IMR-90 (cell line): Measurements from ENCODE around the gene H19. TPM values are rescaled to one million over a fixed set of nuclear protein-coding genes. Genes with fewer than 3 reads are reported as not detected.

Experiments
- ATAC-seq: fragments of 200-7000 bp; cut with Tn5 transposase; 2 replicates; pipeline ENCODE4 v1.9.1; 2020; ENCODE audit warnings: low read depth, mild to moderate bottlenecking, moderate library complexity
- BruUV-seq: library from RNA; stranded (reverse); fragments of 400-500 nt; replicated peaks from 2 replicates; lab custom pipeline; 2021; lab: Mats Ljungman, UMichigan
- CTCF ChIA-PET: fragments of 300-600 bp; formaldehyde crosslinking; extraction: SDS; loops from one replicate; lab custom pipeline; 2021; ENCODE audit warnings: antibody characterized with exemption; lab: Yijun Ruan, JAX
- POLR2A ChIA-PET: fragments of 300-600 bp; sonication (Branson Sonifier 250); formaldehyde crosslinking; loops from one replicate; lab custom pipeline; 2022; ENCODE audit warnings: antibody characterized with exemption; ENCODE audit not compliant: unreplicated experiment; lab: Charles Lee
- DNase-seq: peaks from one replicate; pipeline ENCODE4 v3.0.0; 2013
- H2AFZ ChIP-seq: replicated peaks from 2 replicates; pipeline ENCODE3; 2013; ENCODE audit warnings: low read length, mild to moderate bottlenecking; ENCODE audit not compliant: poor library complexity
- H2AK5ac ChIP-seq: 2 replicates; pipeline ENCODE4 v1.6.1; 2013; ENCODE audit warnings: low read depth, low read length, inconsistent platforms
- H2AK9ac ChIP-seq: replicated peaks from 2 replicates; pipeline ENCODE3; 2013; ENCODE audit warnings: mild to moderate bottlenecking, low read depth, low read length, moderate library complexity; ENCODE audit not compliant: poor library complexity
- H2BK120ac ChIP-seq: 2 replicates; pipeline ENCODE4 v1.6.1; 2013; ENCODE audit warnings: low read depth, low read length, inconsistent platforms
- H2BK15ac ChIP-seq: 3 replicates; pipeline ENCODE4 v1.6.1; 2013; ENCODE audit warnings: low read depth, low read length, inconsistent platforms
- H2BK20ac ChIP-seq: 2 replicates; pipeline ENCODE4 v1.6.1; 2013; ENCODE audit warnings: low read depth, mild to moderate bottlenecking, inconsistent platforms, low read length, moderate library complexity
- H2BK5ac ChIP-seq: 2 replicates; pipeline ENCODE4 v1.6.1; 2013; ENCODE audit warnings: mild to moderate bottlenecking, low read depth, low read length, inconsistent platforms; ENCODE audit not compliant: poor library complexity, severe bottlenecking
- H3K14ac ChIP-seq: replicated peaks from 2 replicates; pipeline ENCODE4 v1.6.1; 2013; ENCODE audit warnings: low read depth, low read length, inconsistent platforms
- H3K18ac ChIP-seq: 2 replicates; pipeline ENCODE4 v1.6.1; 2013; ENCODE audit warnings: low read depth, low read length, control low read depth
- H3K23ac ChIP-seq: 2 replicates; pipeline ENCODE4 v1.6.1; 2013; ENCODE audit warnings: low read depth, low read length, inconsistent platforms
- H3K27ac ChIP-seq: 2 replicates; pipeline ENCODE4 v1.5.1; 2013; ENCODE audit warnings: mild to moderate bottlenecking, control low read depth, low read length; ENCODE audit not compliant: insufficient read depth
- H3K27me3 ChIP-seq: 2 replicates; pipeline ENCODE4 v1.6.1; 2013; ENCODE audit warnings: low read length; ENCODE audit not compliant: control insufficient read depth, insufficient read depth
- H3K36me3 ChIP-seq: 2 replicates; pipeline ENCODE4 v1.6.1; 2013; ENCODE audit warnings: low read length, mixed read lengths; ENCODE audit not compliant: control insufficient read depth, insufficient read depth
- H3K4ac ChIP-seq: 2 replicates; pipeline ENCODE4 v1.6.1; 2013; ENCODE audit warnings: low read depth, low read length, inconsistent platforms
- H3K4me1 ChIP-seq: 2 replicates; pipeline ENCODE4 v1.6.1; 2013; ENCODE audit warnings: low read length, mixed read lengths; ENCODE audit not compliant: control insufficient read depth, insufficient read depth
- H3K4me2 ChIP-seq: 2 replicates; pipeline ENCODE4 v1.6.1; 2013; ENCODE audit warnings: low read depth, mild to moderate bottlenecking, control low read depth, low read length, moderate library complexity
- H3K4me3 ChIP-seq: 2 replicates; pipeline ENCODE4 v1.5.1; 2013; ENCODE audit warnings: low read depth, mild to moderate bottlenecking, control low read depth, low read length, moderate library complexity; ENCODE audit not compliant: insufficient read depth
- H3K56ac ChIP-seq: 2 replicates; pipeline ENCODE4 v1.6.1; 2013; ENCODE audit warnings: low read length, inconsistent platforms; ENCODE audit not compliant: insufficient read depth; ENCODE audit errors: extremely low read depth
- H3K79me1 ChIP-seq, 2 experiments: 2 replicates each; pipeline ENCODE4 v1.6.1; 2013; ENCODE audit warnings: low read length in 2 of 2, inconsistent platforms in 1 of 2, low read depth in 1 of 2
- H3K9ac ChIP-seq: 2 replicates; pipeline ENCODE4 v1.6.1; 2013; ENCODE audit warnings: low read depth, low read length, control low read depth
- H3K9me1 ChIP-seq: 2 replicates; pipeline ENCODE4 v1.6.1; 2013; ENCODE audit warnings: low read length, inconsistent platforms; ENCODE audit not compliant: insufficient read depth
- H3K9me3 ChIP-seq: 2 replicates; pipeline ENCODE4 v1.6.1; 2013; ENCODE audit warnings: low read length; ENCODE audit not compliant: control insufficient read depth, insufficient read depth
- H4K20me1 ChIP-seq: 2 replicates; pipeline ENCODE4 v1.6.1; 2013; ENCODE audit warnings: low read length, inconsistent platforms; ENCODE audit not compliant: insufficient read depth
- H4K5ac ChIP-seq: 2 replicates; pipeline ENCODE4 v1.6.1; 2013; ENCODE audit warnings: mild to moderate bottlenecking, low read depth, low read length, control low read depth
- H4K8ac ChIP-seq, 2 experiments: 2 replicates each; pipeline ENCODE4 v1.6.1; 2013; ENCODE audit warnings: low read depth in 2 of 2, low read length in 2 of 2, control low read depth in 1 of 2, inconsistent platforms in 1 of 2
- H4K91ac ChIP-seq: 2 replicates; pipeline ENCODE4 v1.6.1; 2013; ENCODE audit warnings: low read depth, low read length, inconsistent platforms; ENCODE audit not compliant: insufficient read depth
- CEBPB ChIP-seq: IDR thresholded peaks from 2 replicates; pipeline ENCODE4 v1.6.1; 2012; ENCODE audit warnings: low read depth, low read length, improper control_type of control experiment
- CHD1 ChIP-seq: IDR thresholded peaks from 2 replicates; pipeline ENCODE4 v1.6.1; 2012; ENCODE audit warnings: low read depth, low read length, improper control_type of control experiment
- CTCF ChIP-seq: conservative IDR thresholded peaks from 2 replicates; pipeline ENCODE4 v1.5.1; 2012; ENCODE audit warnings: mild to moderate bottlenecking, low read depth, low read length, improper control_type of control experiment
- ELK1 ChIP-seq: fragments of 150-350 bp; IDR thresholded peaks from 2 replicates; pipeline ENCODE4 v1.6.1; 2016; ENCODE audit warnings: low read depth, mild to moderate bottlenecking, low read length, moderate library complexity, borderline replicate concordance
- FOS ChIP-seq: fragments of 150-350 bp; IDR thresholded peaks from 2 replicates; pipeline ENCODE4 v1.6.1; 2016; ENCODE audit warnings: low read depth, low read length
- MAFK ChIP-seq: IDR thresholded peaks from 2 replicates; pipeline ENCODE4 v1.6.1; 2012; ENCODE audit warnings: low read depth, low read length, improper control_type of control experiment
- MAZ ChIP-seq: IDR thresholded peaks from 2 replicates; pipeline ENCODE4 v1.6.1; 2012; ENCODE audit warnings: low read depth, mild to moderate bottlenecking, low read length, improper control_type of control experiment, moderate library complexity, borderline replicate concordance
- MXI1 ChIP-seq: IDR thresholded peaks from 2 replicates; pipeline ENCODE4 v1.6.1; 2012; ENCODE audit warnings: low read depth, mild to moderate bottlenecking, low read length, moderate library complexity, borderline replicate concordance
- NFE2L2 ChIP-seq: fragments of 150-350 bp; IDR thresholded peaks from 2 replicates; pipeline ENCODE4 v1.6.1; 2016; ENCODE audit warnings: low read depth, mild to moderate bottlenecking, low read length
- POLR2A ChIP-seq: IDR thresholded peaks from 2 replicates; pipeline ENCODE4 v1.6.1; 2012; ENCODE audit warnings: mild to moderate bottlenecking, low read depth, low read length
- RAD21 ChIP-seq: IDR thresholded peaks from 2 replicates; pipeline ENCODE4 v1.6.1; 2012; ENCODE audit warnings: low read length, improper control_type of control experiment
- RCOR1 ChIP-seq: IDR thresholded peaks from 2 replicates; pipeline ENCODE4 v1.6.1; 2012; ENCODE audit warnings: mild to moderate bottlenecking, low read length, improper control_type of control experiment; ENCODE audit not compliant: insufficient replicate concordance
- RFX5 ChIP-seq: IDR thresholded peaks from 2 replicates; pipeline ENCODE4 v1.8.0; 2012; ENCODE audit warnings: low read depth, mild to moderate bottlenecking, low read length, moderate library complexity
- SMC3 ChIP-seq: fragments of 150-350 bp; IDR thresholded peaks from 2 replicates; pipeline ENCODE4 v1.6.1; 2016; ENCODE audit warnings: low read depth, mild to moderate bottlenecking, antibody characterized with exemption, low read length, moderate library complexity
- USF2 ChIP-seq: fragments of 150-350 bp; IDR thresholded peaks from 2 replicates; pipeline ENCODE4 v1.6.1; 2017; ENCODE audit warnings: mild to moderate bottlenecking, antibody characterized with exemption, low read length, low read depth
- WGBS, 2 experiments: methylation state at CpG; one replicate each; pipeline versions ENCODE4 v1.1.5 to v1.1.7; 2013; ENCODE audit warnings: missing lambda C conversion rate in 2 of 2; ENCODE audit not compliant: insufficient read length in 1 of 2; ENCODE audit errors: extremely low coverage in 2 of 2; 5-methylcytosine and 5-hydroxymethylcytosine counted together
- dilution Hi-C: fragments of 300-500 bp; cut with HindIII; formaldehyde crosslinking; loops from one replicate; pipeline ENCODE4 v1.14.3; 2018; ENCODE audit warnings: low sequenced_read_pairs; ENCODE audit not compliant: unreplicated experiment
- in situ Hi-C: fragments of 300-500 bp; cut with MboI; formaldehyde crosslinking; loops from 3 replicates; pipeline ENCODE4 v1.14.3; 2019; ENCODE audit warnings: low sequenced_read_pairs, inconsistent platforms, mixed read lengths
- intact Hi-C: fragments of 100-400 bp; cut with micrococcal nuclease; formaldehyde crosslinking; loops from 2 replicates; pipeline ENCODE4 v1.10.0; 2022
- polyA plus RNA-seq, 3 experiments: library from polyadenylated mRNA; depleted of rRNA; stranded (reverse); fragments of >200 nt; gene quantifications; 2 replicates each; pipeline ENCODE4 v1.2.3, GENCODE V29; 2012; ENCODE audit warnings: low replicate concordance in 1 of 3
- total RNA-seq: library from RNA; depleted of rRNA; stranded (reverse); fragments of >200 nt; gene quantifications from 2 replicates; pipeline ENCODE4 v1.2.3, GENCODE V29; 2012

Gene H19
- total and polyA plus RNA-seq, 2 of the 4 experiments (the other 2 are of a cell fraction): 0.41 TPM; not detected in 1

GRCh38 chr11:1958367-1958766 lies 39.3 kb downstream of the H19 start:
- Histone ChIP-seq H3K4me1 (no peaks in the 10 kb centered on the region), H2AK5ac (no peak overlapping the region), H3K4me2 (no peak overlapping the region), H3K18ac (no peak overlapping the region), H3K4me3 (no peak overlapping the region), H4K5ac (no peak overlapping the region), H3K4ac (no peak overlapping the region), H3K56ac (no peak overlapping the region), H3K27me3 (no peaks in the 10 kb centered on the region), H3K36me3 (no peaks in the 10 kb centered on the region), H3K9me1 (no peaks in the 10 kb centered on the region), H2AFZ (no peak overlapping the region), H3K23ac (no peak overlapping the region), H2BK15ac (no peak overlapping the region), H2BK5ac (no peak overlapping the region), H2BK20ac (no peak overlapping the region), H2AK9ac (no peak overlapping the region), H3K14ac (no peak overlapping the region), H4K8ac (no peak overlapping the region), H4K20me1 (no peaks in the 10 kb centered on the region), H3K9me3 (no peaks in the 10 kb centered on the region), H3K9ac (no peak overlapping the region), H4K91ac (no peak overlapping the region), H2BK120ac (no peak overlapping the region), H3K79me1 (no peaks in the 10 kb centered on the region), H3K27ac (no peak overlapping the region)
- in situ Hi-C loops: no loop called here
- no TSS peak for BruUV-seq
- intact Hi-C loops: no loop called here
- ChIA-PET CTCF (no interaction called here), POLR2A (no interaction called here)
- dilution Hi-C loops: no loop called here
- DNase-seq (no peak), ATAC-seq (no peak)
- TF ChIP-seq ELK1: no peak
- no peak for TF ChIP-seq FOS
- no peak for TF ChIP-seq NFE2L2
- TF ChIP-seq USF2: no peak
- no peak for TF ChIP-seq SMC3
- no peak for TF ChIP-seq MXI1
- TF ChIP-seq CEBPB: no peak
- TF ChIP-seq CHD1: no peak
- no peak for TF ChIP-seq MAZ
- no peak for TF ChIP-seq RCOR1
- no peak for TF ChIP-seq RAD21
- no peak for TF ChIP-seq POLR2A
- no peak for TF ChIP-seq MAFK
- no peak for TF ChIP-seq RFX5
- TF ChIP-seq CTCF: no peak
- WGBS, 2 experiments: no CpG with 5 or more reads among the region's 18 CpGs
